IMR-90 (cell line): ENCODE data around the gene GDNF.

Source experiments
- BHLHE40 ChIP-seq: fragments of 150-350 bp; IDR thresholded peaks from 2 replicates; pipeline ENCODE4 v1.6.1; 2016; ENCODE audit warnings: mild to moderate bottlenecking, low read depth, low read length
- CTCF ChIP-seq: conservative IDR thresholded peaks from 2 replicates; pipeline ENCODE4 v1.5.1; 2012; ENCODE audit warnings: mild to moderate bottlenecking, low read depth, low read length, improper control_type of control experiment
- MXI1 ChIP-seq: IDR thresholded peaks from 2 replicates; pipeline ENCODE4 v1.6.1; 2012; ENCODE audit warnings: low read depth, mild to moderate bottlenecking, low read length, moderate library complexity, borderline replicate concordance
- POLR2A ChIP-seq: IDR thresholded peaks from 2 replicates; pipeline ENCODE4 v1.6.1; 2012; ENCODE audit warnings: mild to moderate bottlenecking, low read depth, low read length
- RAD21 ChIP-seq: IDR thresholded peaks from 2 replicates; pipeline ENCODE4 v1.6.1; 2012; ENCODE audit warnings: low read length, improper control_type of control experiment
- RCOR1 ChIP-seq: IDR thresholded peaks from 2 replicates; pipeline ENCODE4 v1.6.1; 2012; ENCODE audit warnings: mild to moderate bottlenecking, low read length, improper control_type of control experiment; ENCODE audit not compliant: insufficient replicate concordance
- RFX5 ChIP-seq: IDR thresholded peaks from 2 replicates; pipeline ENCODE4 v1.8.0; 2012; ENCODE audit warnings: low read depth, mild to moderate bottlenecking, low read length, moderate library complexity
- SMC3 ChIP-seq: fragments of 150-350 bp; IDR thresholded peaks from 2 replicates; pipeline ENCODE4 v1.6.1; 2016; ENCODE audit warnings: low read depth, mild to moderate bottlenecking, antibody characterized with exemption, low read length, moderate library complexity

- TF ChIP-seq CTCF (no peak), SMC3 (no peak), POLR2A (no peak), RCOR1 (no peak), RAD21 (no peak), RFX5 (no peak), BHLHE40 (no peak), MXI1 (no peak)
Observed at GRCh38 chr5:37846786-37847310, 7.0 kb upstream of the GDNF start.
